ENCODE measurements around the gene RAPGEF6. TPM values are rescaled to one million over a fixed set of nuclear protein-coding genes. Genes with fewer than 3 reads are reported as not detected.

The RAPGEF6 gene
- total and polyA plus RNA-seq, 11 donors, result 2.3 to 13.9 (median 8.6) TPM

- Histone ChIP-seq H3K9me3 (no peaks in the 10 kb centered on the region), H3K4me1 (peaks cover 0 to 42% (median 27%) of the 10 kb centered on the region in 12 donors), H3K4me3 (no peak overlapping the region), H3K27ac (peak overlapping the region; percentile 16 to 87 (median 78)), H3K36me3 (peaks cover 0 to 75% (median 59%) of the 10 kb centered on the region in 9 donors), H3K27me3 (no peaks in the 10 kb centered on the region)
- ATAC-seq (peak in 3 of 4 donors; percentile 12 to 55 (median 52)), DNase-seq (no peak)
- no peak for TF ChIP-seq POLR2A (IDR thresholded peaks at IDR 0.05)
- TF ChIP-seq, protein P1, sequence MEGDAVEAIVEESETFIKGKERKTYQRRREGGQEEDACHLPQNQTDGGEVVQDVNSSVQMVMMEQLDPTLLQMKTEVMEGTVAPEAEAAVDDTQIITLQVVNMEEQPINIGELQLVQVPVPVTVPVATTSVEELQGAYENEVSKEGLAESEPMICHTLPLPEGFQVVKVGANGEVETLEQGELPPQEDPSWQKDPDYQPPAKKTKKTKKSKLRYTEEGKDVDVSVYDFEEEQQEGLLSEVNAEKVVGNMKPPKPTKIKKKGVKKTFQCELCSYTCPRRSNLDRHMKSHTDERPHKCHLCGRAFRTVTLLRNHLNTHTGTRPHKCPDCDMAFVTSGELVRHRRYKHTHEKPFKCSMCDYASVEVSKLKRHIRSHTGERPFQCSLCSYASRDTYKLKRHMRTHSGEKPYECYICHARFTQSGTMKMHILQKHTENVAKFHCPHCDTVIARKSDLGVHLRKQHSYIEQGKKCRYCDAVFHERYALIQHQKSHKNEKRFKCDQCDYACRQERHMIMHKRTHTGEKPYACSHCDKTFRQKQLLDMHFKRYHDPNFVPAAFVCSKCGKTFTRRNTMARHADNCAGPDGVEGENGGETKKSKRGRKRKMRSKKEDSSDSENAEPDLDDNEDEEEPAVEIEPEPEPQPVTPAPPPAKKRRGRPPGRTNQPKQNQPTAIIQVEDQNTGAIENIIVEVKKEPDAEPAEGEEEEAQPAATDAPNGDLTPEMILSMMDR (IDR thresholded peaks at IDR 0.05), result no peak
- 50 to 59% (median 57%) methylated on average over 6 of the region's 6 CpGs for WGBS, 4 donors
- intact Hi-C loops (cut with DNase I), result loop anchor here in 2 of 10 donors (2.0 to 5.0 kb wide), 2 partner anchors 35 to 38 kb away; partner anchors contain the start of gene RAPGEF6 (in 2 of the 2)
These were observed 37.7 kb upstream of the RAPGEF6 start for GRCh38 chr5:131672776-131673175.

DNA sequence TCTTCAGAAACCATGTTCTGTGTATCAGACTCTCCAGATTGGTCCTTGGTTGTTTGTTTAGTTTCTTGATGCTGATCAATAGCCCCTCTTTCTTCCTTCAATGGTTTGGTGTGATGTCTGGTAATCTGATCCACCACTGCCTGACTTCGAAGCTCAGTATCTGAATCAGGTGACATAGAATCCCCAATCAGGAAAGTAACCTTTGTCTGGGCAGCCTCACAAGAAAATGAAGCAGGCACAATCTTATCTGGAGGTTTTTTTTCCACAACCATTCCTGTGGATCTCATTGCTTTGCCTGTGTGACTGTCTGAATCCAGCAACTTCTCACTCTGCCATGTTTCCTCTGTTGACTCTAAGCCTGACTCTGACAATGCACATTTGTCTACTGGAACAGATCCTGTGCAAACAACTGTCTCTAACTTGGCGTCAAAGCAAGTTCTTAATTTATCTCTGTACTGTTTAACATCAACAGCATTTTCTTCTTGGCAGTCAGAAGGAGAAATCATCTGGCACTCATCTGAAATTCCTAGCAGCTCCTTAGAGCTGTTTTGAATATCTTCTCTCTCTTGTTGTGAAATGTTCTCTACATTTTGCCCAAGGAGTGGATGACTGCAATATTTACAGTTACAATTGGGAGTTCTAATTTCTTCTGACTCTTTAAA is 37.1 kb upstream of the RAPGEF6 start:
- 11 to 20% (median 17%) methylated on average over 2 of the region's 2 CpGs for WGBS, 4 donors
- Histone ChIP-seq H3K27me3 (no peaks in the 10 kb centered on the region), H3K4me3 (no peak overlapping the region), H3K4me1 (peaks cover 0 to 42% (median 27%) of the 10 kb centered on the region in 12 donors), H3K36me3 (peaks cover 0 to 72% (median 58%) of the 10 kb centered on the region in 9 donors), H3K27ac (peak overlapping the region; percentile 19 to 87 (median 78)), H3K9me3 (no peaks in the 10 kb centered on the region)
- intact Hi-C loops (cut with DNase I), result loop anchor here in 2 of 10 donors (2.0 to 5.0 kb wide), 2 partner anchors 35 to 37 kb away; partner anchors contain the start of gene RAPGEF6 (in 2 of the 2)
- TF ChIP-seq, protein P1 (IDR thresholded peaks at IDR 0.05), result no peak
- no peak for TF ChIP-seq POLR2A (IDR thresholded peaks at IDR 0.05)
- DNase-seq, result peak in 1 of 5 donors; percentile 42
- ATAC-seq, result peak; percentile 90 to 95 (median 94)

DNA sequence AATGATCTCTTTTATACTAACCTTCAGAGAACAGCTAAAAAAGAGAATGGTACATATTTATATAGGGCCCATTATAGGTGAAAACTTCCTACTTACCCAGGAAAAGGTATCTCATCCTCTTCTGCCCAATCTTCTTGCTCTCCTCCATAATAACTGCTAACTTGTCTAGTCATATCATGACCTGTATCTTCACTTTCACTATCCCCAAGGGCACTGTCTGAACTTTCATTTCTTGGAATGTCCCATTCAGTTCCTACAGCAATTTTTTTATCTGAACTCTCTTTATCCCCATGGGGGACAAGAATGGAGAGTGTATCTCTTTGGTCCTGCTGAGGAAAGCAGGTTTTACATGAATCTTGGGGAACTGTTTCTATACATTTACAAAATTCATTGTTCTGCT is 36.4 kb upstream of the RAPGEF6 start:
- DNase-seq (no peak), ATAC-seq (peak in 2 of 4 donors; percentile 9 to 14)
- Histone ChIP-seq H3K36me3 (peaks cover 0 to 67% (median 54%) of the 10 kb centered on the region in 9 donors), H3K4me3 (no peak overlapping the region), H3K27ac (peak overlapping the region; percentile 19 to 87 (median 78)), H3K27me3 (no peaks in the 10 kb centered on the region), H3K4me1 (peaks cover 0 to 42% (median 27%) of the 10 kb centered on the region in 12 donors), H3K9me3 (no peaks in the 10 kb centered on the region)
- intact Hi-C loops (cut with DNase I), result loop anchor here in 1 of 10 donors (5.0 kb wide), 1 partner anchor 34 kb away; the partner anchor contains the start of gene RAPGEF6
- TF ChIP-seq, protein P1 (IDR thresholded peaks at IDR 0.05), result no peak
- no peak for TF ChIP-seq POLR2A (IDR thresholded peaks at IDR 0.05)

GRCh38 chr5:131664929-131665328 is 29.9 kb upstream of the RAPGEF6 start:
- no peak for TF ChIP-seq POLR2A (IDR thresholded peaks at IDR 0.05)
- TF ChIP-seq, protein P1 (IDR thresholded peaks at IDR 0.05), result no peak
- WGBS, 4 donors, result 93 to 97% (median 96%) methylated on average over 1 of the region's 1 CpG
- intact Hi-C loops (cut with DNase I), result no loop called here
- Histone ChIP-seq H3K4me3 (no peak overlapping the region), H3K27ac (no peak overlapping the region), H3K4me1 (peaks cover 0 to 7% (median 0%) of the 10 kb centered on the region in 12 donors), H3K27me3 (no peaks in the 10 kb centered on the region), H3K36me3 (peaks cover 0 to 88% (median 68%) of the 10 kb centered on the region in 9 donors), H3K9me3 (peaks cover 0 to 10% (median 2%) of the 10 kb centered on the region in 12 donors)
- DNase-seq, result no peak
- ATAC-seq, result no peak

All from heart left ventricle (tissue), 16 donors.